Caco-2 (cell line): ENCODE measurements around the gene VPS37D. TPM values are rescaled to one million over a fixed set of nuclear protein-coding genes. Genes with fewer than 3 reads are reported as not detected.
"Not testable (repeated sequence)": the region's sequence is repeated elsewhere in the genome, so short reads cannot be mapped to it uniquely, and the experiment has no call there.

Experiments used
- Bru-seq: library from RNA; stranded (reverse); fragments of 400-500 nt; gene quantifications from one replicate; lab custom pipeline; 2021; lab: Mats Ljungman, UMichigan
- BruChase-seq, 2 experiments: library from RNA; stranded (reverse); fragments of 400-500 nt; gene quantifications; one replicate each; lab custom pipeline; 2021; lab: Mats Ljungman, UMichigan
- BruUV-seq: library from RNA; stranded (reverse); fragments of 400-500 nt; replicated peaks from 2 replicates; lab custom pipeline; 2021; lab: Mats Ljungman, UMichigan
- CTCF ChIA-PET: fragments of 300-600 bp; sonication (Branson Sonifier 250); formaldehyde crosslinking; loops from one replicate; lab custom pipeline; 2022; ENCODE audit warnings: antibody characterized with exemption; lab: Charles Lee
- POLR2A ChIA-PET: fragments of 300-600 bp; sonication (Branson Sonifier 250); formaldehyde crosslinking; loops from one replicate; lab custom pipeline; 2022; ENCODE audit warnings: antibody characterized with exemption; lab: Charles Lee
- DNase-seq, 2 experiments: peaks; one replicate each; pipeline versions ENCODE4 v3.0.0 to v3.0.0-alpha.2; 2020 to 2022
- H3K27me3 ChIP-seq: replicated peaks from 2 replicates; pipeline ENCODE4 v1.6.0; 2011; ENCODE audit warnings: low read length; ENCODE audit not compliant: control insufficient read depth, insufficient read depth
- H3K36me3 ChIP-seq: 2 replicates; pipeline ENCODE4 v1.5.1; 2011; ENCODE audit warnings: low read length; ENCODE audit not compliant: control insufficient read depth, insufficient read depth
- H3K4me1 ChIP-seq: fragments of 250-450 bp; sonication (Bioruptor Pico); 2 replicates; pipeline ENCODE4 v1.5.1; 2020; ENCODE audit warnings: mild to moderate bottlenecking
- H3K4me3 ChIP-seq: 2 replicates; pipeline ENCODE4 v1.5.1; 2011; ENCODE audit warnings: low read depth, mild to moderate bottlenecking, control low read depth, low read length
- H3K9me3 ChIP-seq: fragments of 250-450 bp; sonication (Bioruptor Pico); 2 replicates; pipeline ENCODE4 v1.5.1; 2020; ENCODE audit warnings: mild to moderate bottlenecking, moderate library complexity
- H3K27ac Mint-ChIP-seq: one replicate; pipeline ENCODE4 v1.8.0; 2022; ENCODE audit warnings: mixed read lengths; ENCODE audit not compliant: unreplicated experiment
- H3K27me3 Mint-ChIP-seq: one replicate; pipeline ENCODE4 v1.8.0; 2022; ENCODE audit warnings: mixed read lengths; ENCODE audit not compliant: insufficient read depth, unreplicated experiment
- H3K36me3 Mint-ChIP-seq: one replicate; pipeline ENCODE4 v1.8.0; 2022; ENCODE audit warnings: mild to moderate bottlenecking, mixed read lengths; ENCODE audit not compliant: insufficient read depth, unreplicated experiment
- H3K4me1 Mint-ChIP-seq: one replicate; pipeline ENCODE4 v1.8.0; 2022; ENCODE audit warnings: low read depth, mixed read lengths; ENCODE audit not compliant: unreplicated experiment
- H3K4me3 Mint-ChIP-seq: one replicate; pipeline ENCODE4 v1.8.0; 2022; ENCODE audit warnings: mild to moderate bottlenecking, moderate library complexity, mixed read lengths; ENCODE audit not compliant: unreplicated experiment
- H3K9me3 Mint-ChIP-seq: one replicate; pipeline ENCODE4 v1.8.0; 2022; ENCODE audit warnings: mixed read lengths; ENCODE audit not compliant: unreplicated experiment
- intact Hi-C: fragments of 100-400 bp; cut with micrococcal nuclease; formaldehyde crosslinking; loops from one replicate; pipeline ENCODE4 v1.10.0; 2022; ENCODE audit not compliant: unreplicated experiment
- long read RNA-seq: library from polyadenylated mRNA; stranded (forward); transcript quantifications from one replicate; pipeline ENCODE4 v2.0.0, GENCODE V29; 2022
- total RNA-seq: library from RNA; stranded (reverse); gene quantifications from 2 replicates; pipeline ENCODE4 v1.2.3, GENCODE V29; 2022
- TF ChIP-seq, protein P1 (sequence below), 2 experiments: fragments of 200-600 bp in 1 of 2; IDR thresholded peaks; 1 replicate in 1 of 2; 2 replicates in 1 of 2; pipeline versions ENCODE4 v1.5.1 to v1.8.0; 2011 to 2022; ENCODE audit warnings: antibody characterized with exemption in 1 of 2, control low read depth in 1 of 2, inconsistent platforms in 1 of 2, low read depth in 1 of 2, low read length in 1 of 2, mild to moderate bottlenecking in 1 of 2, moderate library complexity in 1 of 2; ENCODE audit not compliant: insufficient read depth in 1 of 2, severe bottlenecking in 1 of 2, unreplicated experiment in 1 of 2

The VPS37D gene, protein sequence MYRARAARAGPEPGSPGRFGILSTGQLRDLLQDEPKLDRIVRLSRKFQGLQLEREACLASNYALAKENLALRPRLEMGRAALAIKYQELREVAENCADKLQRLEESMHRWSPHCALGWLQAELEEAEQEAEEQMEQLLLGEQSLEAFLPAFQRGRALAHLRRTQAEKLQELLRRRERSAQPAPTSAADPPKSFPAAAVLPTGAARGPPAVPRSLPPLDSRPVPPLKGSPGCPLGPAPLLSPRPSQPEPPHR
- total RNA-seq (1.9 and 2.7 TPM in 2 replicates), Bru-seq, nascent RNA (percentile 24 among the genes with signal in this experiment), BruChase-seq, experiment 1, labeled RNA remaining after a 2-hour chase (percentile 37 among the genes with signal in this experiment), BruChase-seq, experiment 2, labeled RNA remaining after a 6-hour chase (percentile 43 among the genes with signal in this experiment)
- long read RNA-seq, partial matches to known transcripts: 0 of 1 reads
- long read RNA-seq, other reads (novel, unspliced or antisense): 1 of 1 reads

DNA sequence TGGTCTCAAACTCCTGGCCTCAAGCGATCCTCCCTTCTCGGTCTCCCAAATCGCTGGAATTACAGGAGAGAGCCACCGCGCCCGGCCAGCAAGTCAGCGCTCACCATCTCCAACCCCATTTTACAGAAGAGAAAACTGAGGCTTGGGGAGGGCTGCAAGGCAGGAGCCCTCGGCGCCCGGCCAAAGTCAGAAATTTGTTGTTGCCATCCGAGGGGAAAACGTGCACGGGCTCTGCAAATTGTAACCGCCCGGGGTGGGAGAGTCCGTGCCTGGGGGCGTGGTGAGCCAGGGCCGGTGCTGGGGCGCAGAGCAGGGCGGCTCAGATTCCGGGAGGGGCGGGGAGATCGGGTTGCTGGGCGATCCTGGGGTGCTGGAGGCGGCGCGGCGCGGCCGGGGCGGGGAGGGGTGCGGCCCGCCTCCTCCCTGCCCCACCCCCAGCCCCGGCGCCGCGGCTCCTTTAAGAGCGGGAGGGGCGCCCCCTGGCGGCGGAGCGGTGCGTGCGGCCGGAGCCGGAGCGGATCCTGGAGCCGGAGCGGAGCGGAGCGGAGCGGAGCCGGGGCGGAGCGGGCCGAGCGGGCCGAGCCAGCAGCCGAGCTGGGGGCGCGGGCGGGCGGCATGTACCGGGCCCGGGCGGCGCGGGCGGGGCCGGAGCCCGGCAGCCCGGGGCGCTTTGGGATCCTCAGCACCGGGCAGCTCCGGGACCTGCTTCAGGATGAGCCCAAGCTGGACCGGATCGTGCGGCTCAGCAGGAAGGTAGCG lies at the start of gene VPS37D:
Gene VPS37D (plus strand): TSS at position 488 of the 759 bp plus-strand sequence. CDS start 128 bp downstream, at position 616.
- Mint-ChIP-seq H3K4me1 (peaks cover 4% of the 10 kb centered on the region), H3K27me3 (no peaks in the 10 kb centered on the region), H3K4me3 (peak within 1 kb of the TSS; percentile 70), H3K36me3 (peaks cover 6% of the 10 kb centered on the region), H3K27ac (no peak within 1 kb of the TSS), H3K9me3 (peaks cover 10% of the 10 kb centered on the region)
- no peaks in the 10 kb centered on the region; the same call in 1 of the 2 replicates for H3K9me3 ChIP-seq
- no peaks in the 10 kb centered on the region for H3K36me3 ChIP-seq
- H3K4me3 ChIP-seq: peak within 1 kb of the TSS; percentile 53
- CTCF ChIA-PET: interaction anchor here (0.5 to 1.1 kb wide), 4 partner anchors 33 to 71 kb away, joined by 3 to 8 read pairs (median 4); partner anchors contain the start of gene ABHD11
- DNase-seq: peak; percentile 92 to 97
- POLR2A ChIA-PET: no interaction called here
- BruUV-seq: no TSS peak
- no peaks in the 10 kb centered on the region for H3K27me3 ChIP-seq
- TF ChIP-seq, protein P1, sequence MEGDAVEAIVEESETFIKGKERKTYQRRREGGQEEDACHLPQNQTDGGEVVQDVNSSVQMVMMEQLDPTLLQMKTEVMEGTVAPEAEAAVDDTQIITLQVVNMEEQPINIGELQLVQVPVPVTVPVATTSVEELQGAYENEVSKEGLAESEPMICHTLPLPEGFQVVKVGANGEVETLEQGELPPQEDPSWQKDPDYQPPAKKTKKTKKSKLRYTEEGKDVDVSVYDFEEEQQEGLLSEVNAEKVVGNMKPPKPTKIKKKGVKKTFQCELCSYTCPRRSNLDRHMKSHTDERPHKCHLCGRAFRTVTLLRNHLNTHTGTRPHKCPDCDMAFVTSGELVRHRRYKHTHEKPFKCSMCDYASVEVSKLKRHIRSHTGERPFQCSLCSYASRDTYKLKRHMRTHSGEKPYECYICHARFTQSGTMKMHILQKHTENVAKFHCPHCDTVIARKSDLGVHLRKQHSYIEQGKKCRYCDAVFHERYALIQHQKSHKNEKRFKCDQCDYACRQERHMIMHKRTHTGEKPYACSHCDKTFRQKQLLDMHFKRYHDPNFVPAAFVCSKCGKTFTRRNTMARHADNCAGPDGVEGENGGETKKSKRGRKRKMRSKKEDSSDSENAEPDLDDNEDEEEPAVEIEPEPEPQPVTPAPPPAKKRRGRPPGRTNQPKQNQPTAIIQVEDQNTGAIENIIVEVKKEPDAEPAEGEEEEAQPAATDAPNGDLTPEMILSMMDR (IDR thresholded peaks at IDR 0.05; ENCODE audit: insufficient read depth in 1 of 2, low read depth in 1 of 2, low read length in 1 of 2, severe bottlenecking in 1 of 2, unreplicated experiment in 1 of 2): peak; percentile 85 to 94
- peaks cover 14% of the 10 kb centered on the region for H3K4me1 ChIP-seq
- intact Hi-C loops: loop anchor here (1.0 to 5.0 kb wide), 4 partner anchors 54 to 145 kb away; partner anchors contain the start of gene BAZ1B

DNA sequence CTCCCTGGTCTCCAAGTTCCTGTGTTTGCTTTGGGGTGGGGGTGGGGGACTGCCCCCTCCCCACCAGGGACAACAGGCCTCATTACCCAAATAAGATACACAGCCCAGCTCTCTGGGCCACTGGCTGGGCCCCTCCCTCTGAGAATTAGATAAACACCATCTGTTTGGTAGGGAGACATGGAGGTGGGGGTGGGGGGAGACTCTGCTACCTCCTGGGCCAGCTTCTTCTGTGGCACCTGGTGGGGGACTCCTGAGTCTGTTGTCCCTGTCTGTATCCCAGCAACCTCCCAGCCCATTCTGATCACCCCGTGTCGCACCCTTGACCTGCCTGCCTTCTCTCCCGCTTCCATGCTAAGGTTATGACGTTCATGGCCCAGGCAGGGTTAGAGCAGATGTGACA lies 49.1 kb upstream of the VPS37D start:
- intact Hi-C loops: no loop called here
- Mint-ChIP-seq H3K4me1 (peaks cover 3% of the 10 kb centered on the region), H3K9me3 (no peaks in the 10 kb centered on the region), H3K27me3 (no peaks in the 10 kb centered on the region), H3K27ac (no peak overlapping the region), H3K36me3 (peaks cover 6% of the 10 kb centered on the region), H3K4me3 (no peak overlapping the region)
- Histone ChIP-seq H3K9me3 (no peaks in the 10 kb centered on the region), H3K36me3 (no peaks in the 10 kb centered on the region; the same call in 1 of the 2 replicates), H3K4me1 (peaks cover 19% of the 10 kb centered on the region), H3K27me3 (no peaks in the 10 kb centered on the region), H3K4me3 (no peak overlapping the region)
- no TSS peak for BruUV-seq
- ChIA-PET CTCF (interaction anchor here (1.2 kb wide), 1 partner anchor 12 kb away, joined by 4 read pairs; no protein-coding TSS in a partner anchor), POLR2A (no interaction called here)
- no peak for DNase-seq
- TF ChIP-seq, protein P1 (IDR thresholded peaks at IDR 0.05; ENCODE audit: insufficient read depth in 1 of 2, low read depth in 1 of 2, low read length in 1 of 2, severe bottlenecking in 1 of 2, unreplicated experiment in 1 of 2): no peak

DNA sequence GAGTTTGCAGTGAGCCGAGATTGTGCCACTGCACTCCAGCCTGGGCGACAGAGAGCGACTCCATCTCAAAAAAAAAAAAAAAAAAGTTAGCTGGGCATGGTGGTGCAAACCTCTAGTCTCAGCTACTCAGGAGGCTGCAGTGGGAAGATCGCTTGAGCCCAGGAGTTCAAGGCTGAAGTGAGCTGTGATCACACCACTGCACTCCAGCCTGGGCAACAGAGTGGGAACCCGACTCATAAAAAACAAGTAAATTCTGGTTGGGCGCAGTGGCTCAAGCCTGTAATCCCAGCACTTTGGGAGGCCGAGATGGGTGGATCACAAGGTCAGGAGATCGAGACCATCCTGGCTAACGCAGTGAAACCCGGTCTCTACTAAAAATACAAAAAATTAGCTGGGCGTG lies 48.2 kb upstream of the VPS37D start:
- H3K9me3 ChIP-seq, DNase-seq, H3K27me3 ChIP-seq, H3K36me3 ChIP-seq, H3K4me3 Mint-ChIP-seq, intact Hi-C loops, BruUV-seq, H3K4me3 ChIP-seq, H3K36me3 Mint-ChIP-seq, H3K9me3 Mint-ChIP-seq, H3K4me1 Mint-ChIP-seq, H3K27me3 Mint-ChIP-seq, H3K27ac Mint-ChIP-seq, POLR2A ChIA-PET: not testable (repeated sequence)
- peaks cover 14% of the 10 kb centered on the region for H3K4me1 ChIP-seq
- CTCF ChIA-PET: interaction anchor here (0.7 kb wide), 1 partner anchor 33 kb away, joined by 5 read pairs; no protein-coding TSS in a partner anchor
